ENCODE results near the gene VCAN.
A peak's percentile ranks its signal among the peaks of the same experiment; 100 is the strongest.

DNA sequence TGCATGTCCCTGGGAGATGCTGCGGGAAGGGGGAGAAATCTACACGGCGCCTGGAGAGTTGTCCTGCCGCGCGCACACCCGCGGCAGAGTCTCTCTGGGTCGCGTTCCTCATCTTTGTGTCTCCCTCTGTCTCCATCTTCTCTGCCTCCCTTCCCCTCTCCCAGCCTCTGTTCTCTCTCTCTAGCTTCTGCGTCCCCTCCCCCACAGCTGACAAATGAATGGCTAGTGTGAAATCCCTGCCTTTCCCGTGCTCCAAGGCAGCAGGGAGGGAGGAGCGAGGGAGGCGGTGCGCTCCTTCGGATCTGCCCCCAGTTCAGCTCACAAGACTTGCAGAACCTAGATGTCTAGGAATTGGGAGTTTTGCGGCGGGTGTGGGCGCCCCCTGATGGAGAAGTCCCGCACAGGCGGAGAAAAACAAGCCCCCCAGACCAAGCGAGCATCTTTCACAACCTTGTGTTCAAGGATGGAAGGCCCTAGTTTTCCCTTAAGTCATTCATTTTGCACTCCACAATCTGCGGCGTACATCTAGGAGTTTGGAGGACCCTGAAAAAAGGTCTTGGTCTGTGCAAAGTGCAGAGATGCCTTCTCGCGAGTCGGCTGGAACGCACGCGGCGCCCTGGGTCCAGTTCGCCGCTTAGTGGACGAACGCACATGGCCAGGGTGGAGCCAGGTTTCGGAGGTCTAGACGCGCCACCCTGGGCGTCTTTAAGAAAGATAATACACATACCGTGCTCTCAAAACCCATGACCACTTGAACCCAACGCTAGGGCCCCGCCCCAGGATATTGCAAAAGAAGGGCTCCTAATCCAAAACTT, 2.0 kb downstream of the VCAN start:
- TF ChIP-seq EZH2phosphoT487 (IDR thresholded peaks at IDR 0.05; ENCODE audit: borderline replicate concordance, low read depth, low read length) = no peak
- TF ChIP-seq, protein P1, sequence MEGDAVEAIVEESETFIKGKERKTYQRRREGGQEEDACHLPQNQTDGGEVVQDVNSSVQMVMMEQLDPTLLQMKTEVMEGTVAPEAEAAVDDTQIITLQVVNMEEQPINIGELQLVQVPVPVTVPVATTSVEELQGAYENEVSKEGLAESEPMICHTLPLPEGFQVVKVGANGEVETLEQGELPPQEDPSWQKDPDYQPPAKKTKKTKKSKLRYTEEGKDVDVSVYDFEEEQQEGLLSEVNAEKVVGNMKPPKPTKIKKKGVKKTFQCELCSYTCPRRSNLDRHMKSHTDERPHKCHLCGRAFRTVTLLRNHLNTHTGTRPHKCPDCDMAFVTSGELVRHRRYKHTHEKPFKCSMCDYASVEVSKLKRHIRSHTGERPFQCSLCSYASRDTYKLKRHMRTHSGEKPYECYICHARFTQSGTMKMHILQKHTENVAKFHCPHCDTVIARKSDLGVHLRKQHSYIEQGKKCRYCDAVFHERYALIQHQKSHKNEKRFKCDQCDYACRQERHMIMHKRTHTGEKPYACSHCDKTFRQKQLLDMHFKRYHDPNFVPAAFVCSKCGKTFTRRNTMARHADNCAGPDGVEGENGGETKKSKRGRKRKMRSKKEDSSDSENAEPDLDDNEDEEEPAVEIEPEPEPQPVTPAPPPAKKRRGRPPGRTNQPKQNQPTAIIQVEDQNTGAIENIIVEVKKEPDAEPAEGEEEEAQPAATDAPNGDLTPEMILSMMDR (conservative IDR thresholded peaks at IDR 0.05; ENCODE audit: low read length) = peak; percentile 70
